AG09309 (cell line): ENCODE measurements around the gene CTDSPL.

Experiments used
- DNase-seq: peaks from one replicate; pipeline ENCODE4 v3.0.0-alpha.2; 2010; ENCODE audit warnings: low read depth
- H3K4me3 ChIP-seq: 2 replicates; pipeline ENCODE4 v1.5.1; 2011; ENCODE audit warnings: mild to moderate bottlenecking, low read depth, low read length, moderate library complexity; ENCODE audit not compliant: control insufficient read depth
- CTCF ChIP-seq: IDR thresholded peaks from 2 replicates; pipeline ENCODE4 v1.5.1; 2011; ENCODE audit warnings: mild to moderate bottlenecking, low read depth, low read length, inconsistent platforms; ENCODE audit not compliant: insufficient read depth, control insufficient read depth; ENCODE audit errors: missing control alignments

CTDSPL gene

DNA sequence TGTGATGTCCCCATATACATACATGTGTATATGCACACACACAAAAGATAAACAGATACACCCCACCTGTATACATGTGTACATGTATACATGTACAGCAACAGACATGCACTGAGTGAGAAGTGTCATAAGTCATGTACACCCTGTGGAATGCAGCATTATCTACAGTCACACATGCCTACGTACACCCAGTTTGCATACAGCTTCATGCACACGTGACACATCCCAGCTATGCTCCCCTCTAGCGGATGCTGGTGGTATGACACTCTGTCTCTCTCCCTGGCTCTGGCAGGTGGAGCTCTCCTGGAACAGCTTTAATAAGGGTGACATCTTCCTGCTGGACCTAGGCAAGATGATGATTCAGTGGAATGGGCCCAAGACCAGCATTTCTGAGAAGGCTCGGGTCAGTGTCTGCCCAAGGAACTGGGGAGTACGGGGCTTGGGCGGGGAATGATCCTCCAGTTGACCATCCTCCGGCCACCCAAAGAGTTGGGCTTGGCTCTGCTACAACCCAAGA, 135.2 kb downstream of the CTDSPL start:
- TF ChIP-seq CTCF = peak; percentile 92
- no peak for DNase-seq
- no peak overlapping the region for H3K4me3 ChIP-seq

DNA sequence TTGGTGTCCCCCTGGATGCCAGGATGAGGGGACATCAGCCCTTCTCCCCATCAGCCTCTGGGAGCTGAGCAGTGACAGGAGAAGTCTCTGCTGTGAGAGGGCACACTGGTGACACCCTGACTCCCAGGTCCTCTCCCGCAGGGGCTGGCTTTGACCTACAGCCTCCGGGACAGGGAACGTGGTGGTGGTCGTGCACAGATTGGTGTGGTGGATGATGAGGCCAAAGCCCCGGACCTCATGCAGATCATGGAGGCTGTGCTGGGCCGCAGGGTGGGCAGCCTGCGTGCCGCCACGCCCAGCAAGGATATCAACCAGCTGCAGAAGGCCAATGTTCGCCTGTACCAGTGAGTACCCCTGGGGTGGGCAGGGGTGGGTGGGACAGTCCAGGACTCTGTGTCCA, 135.7 kb downstream of the CTDSPL start:
- no peak for TF ChIP-seq CTCF
- no peak for DNase-seq
- no peak overlapping the region for H3K4me3 ChIP-seq

- no peak for DNase-seq
- no peak for TF ChIP-seq CTCF
- H3K4me3 ChIP-seq = no peak overlapping the region
Observed at GRCh38 chr3:37997791-37998370, 136.2 kb downstream of the CTDSPL start.

- TF ChIP-seq CTCF = no peak
- no peak for DNase-seq
- no peak overlapping the region for H3K4me3 ChIP-seq
Observed at GRCh38 chr3:37999836-38000235, 138.2 kb downstream of the CTDSPL start.

- no peak for DNase-seq
- TF ChIP-seq CTCF = no peak
- H3K4me3 ChIP-seq = no peak overlapping the region
Observed at GRCh38 chr3:38000242-38000916, 138.7 kb downstream of the CTDSPL start.

- no peak for TF ChIP-seq CTCF
- no peak for DNase-seq
- no peak overlapping the region for H3K4me3 ChIP-seq
Observed at GRCh38 chr3:38000965-38001455, 139.3 kb downstream of the CTDSPL start.
